ENCODE data around the gene TRIM34. TPM values are rescaled to one million over a fixed set of nuclear protein-coding genes. Genes with fewer than 3 reads are reported as not detected.
"Not testable (repeated sequence)": the region's sequence is repeated elsewhere in the genome, so short reads cannot be mapped to it uniquely, and the experiment has no call there.

TRIM34 gene
- 10.4 TPM for total RNA-seq
- long read RNA-seq, transcript TRIM34-201 (8 exons, 2,311 nt): major isoform, 25 of 30 reads
- long read RNA-seq, partial matches to known transcripts: 0 of 30 reads
- long read RNA-seq, other reads (novel, unspliced or antisense): 5 of 30 reads

- no peak for DNase-seq
- intact Hi-C loops (cut with DNase I): no loop called here
Observed at GRCh38 chr11:5624489-5625279, at the start of gene TRIM34. TRIM34 (plus strand) TSS chr11:5625001; CDS start chr11:5632332, 7,331 bp downstream.

GRCh38 chr11:5575152-5575551, 49.6 kb upstream of the TRIM34 start:
- H3K27me3 ChIP-seq: no peaks in the 10 kb centered on the region
- no peak for ATAC-seq
- intact Hi-C loops (cut with DNase I): no loop called here

More at GRCh38 chr11:5624489-5625279, at the start of gene TRIM34:
- Histone ChIP-seq H3K36me3 (no peaks in the 10 kb centered on the region), H3K4me3 (peak within 1 kb of the TSS; percentile 69), H3K27ac (peak within 1 kb of the TSS; percentile 85), H3K9me3 (no peaks in the 10 kb centered on the region), H3K4me1 (peaks cover 28% of the 10 kb centered on the region), H3K27me3 (no peaks in the 10 kb centered on the region)
- TF ChIP-seq CTCF (IDR thresholded peaks at IDR 0.05): no peak
- peak; percentile 96 for ATAC-seq

GRCh38 chr11:5577101-5577500, 47.7 kb upstream of the TRIM34 start:
- H3K27me3 ChIP-seq: no peaks in the 10 kb centered on the region
- TF ChIP-seq CTCF (IDR thresholded peaks at IDR 0.05): no peak
- H3K36me3 ChIP-seq: no peaks in the 10 kb centered on the region
- intact Hi-C loops (cut with DNase I): no loop called here
- H3K4me3 ChIP-seq: no peak overlapping the region
- no peak for DNase-seq
- no peak overlapping the region for H3K27ac ChIP-seq
- no peaks in the 10 kb centered on the region for H3K4me1 ChIP-seq
- ATAC-seq: no peak
- H3K9me3 ChIP-seq: no peaks in the 10 kb centered on the region

More at GRCh38 chr11:5575152-5575551, 49.6 kb upstream of the TRIM34 start:
- DNase-seq: no peak
- no peaks in the 10 kb centered on the region for H3K36me3 ChIP-seq
- TF ChIP-seq CTCF (IDR thresholded peaks at IDR 0.05): no peak
- H3K27ac ChIP-seq: no peak overlapping the region
- no peaks in the 10 kb centered on the region for H3K4me1 ChIP-seq
- no peaks in the 10 kb centered on the region for H3K9me3 ChIP-seq
- H3K4me3 ChIP-seq: no peak overlapping the region

GRCh38 chr11:5580577-5580976, 44.2 kb upstream of the TRIM34 start, which contains the start of gene OR52B6:
OR52B6 (plus strand) TSS chr11:5580877; CDS start chr11:5580877, 0 bp downstream.
- intact Hi-C loops (cut with DNase I): no loop called here

GRCh38 chr11:5581014-5581413, 43.8 kb upstream of the TRIM34 start:
- TF ChIP-seq CTCF (IDR thresholded peaks at IDR 0.05): no peak
- Histone ChIP-seq H3K36me3 (no peaks in the 10 kb centered on the region), H3K27me3 (no peaks in the 10 kb centered on the region), H3K9me3 (no peaks in the 10 kb centered on the region), H3K4me3 (no peak overlapping the region), H3K4me1 (no peaks in the 10 kb centered on the region), H3K27ac (no peak overlapping the region)
- no peak for DNase-seq
- no peak for ATAC-seq
- intact Hi-C loops (cut with DNase I): no loop called here

More at GRCh38 chr11:5580577-5580976, 44.2 kb upstream of the TRIM34 start, which contains the start of gene OR52B6:
- no peak within 1 kb of the TSS for H3K27ac ChIP-seq
- no peaks in the 10 kb centered on the region for H3K4me1 ChIP-seq
- DNase-seq: no peak
- no peaks in the 10 kb centered on the region for H3K9me3 ChIP-seq
- no peaks in the 10 kb centered on the region for H3K36me3 ChIP-seq
- H3K4me3 ChIP-seq: no peak within 1 kb of the TSS
- ATAC-seq: no peak
- no peak for TF ChIP-seq CTCF (IDR thresholded peaks at IDR 0.05)
- H3K27me3 ChIP-seq: no peaks in the 10 kb centered on the region

GRCh38 chr11:5584458-5584857, 40.3 kb upstream of the TRIM34 start:
- ATAC-seq; H3K27me3 ChIP-seq; H3K36me3 ChIP-seq; H3K9me3 ChIP-seq; H3K27ac ChIP-seq; H3K4me1 ChIP-seq; DNase-seq; H3K4me3 ChIP-seq; intact Hi-C loops (cut with DNase I): not testable (repeated sequence)

- H3K27me3 ChIP-seq; H3K4me1 ChIP-seq; intact Hi-C loops (cut with DNase I); H3K4me3 ChIP-seq; H3K9me3 ChIP-seq; H3K36me3 ChIP-seq; ATAC-seq; DNase-seq; H3K27ac ChIP-seq: not testable (repeated sequence)
Observed at GRCh38 chr11:5589906-5590305, 34.9 kb upstream of the TRIM34 start.

Data from upper lobe of right lung (tissue), 1 donor.